ENCODE measurements around the gene KIF3B.
"Not testable (repeated sequence)": the region's sequence is repeated elsewhere in the genome, so short reads cannot be mapped to it uniquely, and the experiment has no call there.

Gene KIF3B

GRCh38 chr20:32248043-32248442 lies 29.4 kb upstream of the KIF3B start:
- TF ChIP-seq CTCF (IDR thresholded peaks at IDR 0.05; ENCODE audit: borderline replicate concordance, control extremely low read depth, extremely low read depth, insufficient read depth, missing control alignments): no peak
- DNase-seq (ENCODE audit: low spot score): no peak
- in situ Hi-C loops (cut with MboI; ENCODE audit: low sequenced_read_pairs, unreplicated experiment): no loop called here

GRCh38 chr20:32249030-32249738 lies 28.3 kb upstream of the KIF3B start:
- in situ Hi-C loops (cut with MboI; ENCODE audit: low sequenced_read_pairs, unreplicated experiment): no loop called here
- DNase-seq (ENCODE audit: low spot score): no peak
- TF ChIP-seq CTCF (IDR thresholded peaks at IDR 0.05; ENCODE audit: borderline replicate concordance, control extremely low read depth, extremely low read depth, insufficient read depth, missing control alignments): no peak

DNA sequence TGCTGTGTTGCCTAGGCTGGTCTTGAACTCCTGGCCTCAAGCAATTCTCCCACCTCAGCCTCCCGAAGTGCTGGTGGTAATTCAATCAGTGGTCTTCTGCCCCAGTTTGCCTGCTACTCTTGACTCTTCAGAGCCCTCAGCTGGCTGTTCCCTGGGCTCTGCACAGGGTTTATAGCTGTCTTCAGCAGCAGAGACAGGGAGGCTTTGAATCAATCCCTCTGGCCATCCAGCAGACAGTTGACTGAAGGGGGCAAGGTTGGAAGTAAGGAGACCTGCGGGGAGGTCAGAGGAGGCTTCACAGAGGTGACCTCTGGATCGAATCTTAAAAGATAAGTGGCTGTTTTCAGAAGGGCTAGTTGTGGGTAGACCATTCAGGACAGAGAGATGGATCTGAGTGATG lies 26.0 kb upstream of the KIF3B start:
- DNase-seq (ENCODE audit: low spot score): no peak
- in situ Hi-C loops (cut with MboI; ENCODE audit: low sequenced_read_pairs, unreplicated experiment): no loop called here
- no peak for TF ChIP-seq CTCF (IDR thresholded peaks at IDR 0.05; ENCODE audit: borderline replicate concordance, control extremely low read depth, extremely low read depth, insufficient read depth, missing control alignments)

DNA sequence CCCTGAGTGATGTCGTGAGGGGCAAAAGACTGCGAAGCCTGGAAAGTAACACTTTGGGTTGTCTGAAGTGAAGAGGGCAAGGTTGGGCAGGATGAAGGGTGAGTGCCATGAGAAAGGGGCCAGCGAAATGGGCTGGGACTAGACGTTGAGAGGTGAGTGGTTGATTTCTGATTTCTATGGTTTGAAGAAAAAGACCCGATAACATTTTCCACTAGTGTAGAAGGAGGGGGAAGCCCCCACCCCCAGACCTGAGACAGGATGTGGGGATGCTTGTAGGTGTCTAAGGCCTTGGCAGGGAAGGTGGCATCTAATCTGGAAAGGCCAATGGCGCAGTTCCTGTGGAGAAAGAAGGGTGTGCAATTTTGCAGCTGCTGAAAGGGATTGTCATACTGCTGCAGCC lies 25.3 kb upstream of the KIF3B start:
- in situ Hi-C loops (cut with MboI; ENCODE audit: low sequenced_read_pairs, unreplicated experiment): no loop called here
- no peak for TF ChIP-seq CTCF (IDR thresholded peaks at IDR 0.05; ENCODE audit: borderline replicate concordance, control extremely low read depth, extremely low read depth, insufficient read depth, missing control alignments)
- DNase-seq (ENCODE audit: low spot score): peak; percentile 57

DNA sequence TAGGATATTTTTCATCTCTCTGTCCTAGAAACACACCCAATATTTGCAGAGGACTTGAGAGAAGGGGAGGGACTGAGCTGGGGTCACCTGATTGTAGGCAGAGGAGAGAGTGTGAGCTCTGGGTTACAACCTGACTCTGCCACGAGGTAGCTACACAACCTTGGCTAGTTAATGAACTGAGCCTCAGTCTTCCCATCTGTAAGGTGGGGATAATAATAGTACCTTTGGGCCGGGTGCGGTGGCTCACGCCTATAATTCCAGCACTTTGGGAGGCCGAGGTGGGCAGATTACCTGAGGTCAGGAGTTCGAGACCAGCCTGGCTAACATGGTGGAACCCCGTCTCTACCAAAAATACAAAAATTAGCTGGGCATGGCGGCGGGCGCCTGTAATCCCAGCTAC lies 16.5 kb upstream of the KIF3B start:
- in situ Hi-C loops (cut with MboI; ENCODE audit: low sequenced_read_pairs, unreplicated experiment): not testable (repeated sequence)

GRCh38 chr20:32261644-32262043 lies 15.8 kb upstream of the KIF3B start:
- TF ChIP-seq CTCF (IDR thresholded peaks at IDR 0.05; ENCODE audit: borderline replicate concordance, control extremely low read depth, extremely low read depth, insufficient read depth, missing control alignments): no peak
- no peak for DNase-seq (ENCODE audit: low spot score)
- in situ Hi-C loops (cut with MboI; ENCODE audit: low sequenced_read_pairs, unreplicated experiment): no loop called here

More for the DNA sequence above, 16.5 kb upstream of the KIF3B start:
- not testable (repeated sequence) for DNase-seq (ENCODE audit: low spot score)

DNA sequence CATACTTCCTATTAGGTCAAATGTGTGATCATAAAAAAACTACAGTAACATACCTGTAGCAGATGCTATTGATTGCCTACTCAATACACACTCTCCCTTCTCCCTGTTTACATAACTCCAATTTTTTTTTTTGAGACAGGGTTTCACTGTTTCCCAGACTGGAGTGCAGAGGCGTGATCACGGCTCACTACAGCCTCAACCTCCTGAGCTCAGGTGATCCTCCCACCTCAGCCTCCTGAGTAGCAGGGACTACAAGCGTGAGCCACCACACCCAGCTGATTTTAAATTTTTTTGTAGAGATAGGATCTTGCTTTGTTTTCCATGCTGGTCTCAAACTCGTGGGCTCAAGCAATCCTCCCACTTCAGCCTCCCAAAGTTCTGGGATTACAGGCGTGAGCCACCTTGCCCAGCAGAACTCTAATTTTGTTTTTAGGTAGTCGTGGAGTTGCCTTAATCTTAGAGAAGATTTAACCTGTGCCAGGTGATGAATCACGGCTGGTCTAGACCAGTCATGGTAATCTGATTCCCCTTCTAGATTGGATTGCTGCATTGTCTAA lies 14.0 kb upstream of the KIF3B start:
- no peak for DNase-seq (ENCODE audit: low spot score)
- in situ Hi-C loops (cut with MboI; ENCODE audit: low sequenced_read_pairs, unreplicated experiment): no loop called here
- no peak for TF ChIP-seq CTCF (IDR thresholded peaks at IDR 0.05; ENCODE audit: borderline replicate concordance, control extremely low read depth, extremely low read depth, insufficient read depth, missing control alignments)
